Stimulated activated CD4-positive, alpha-beta T cell treated with anti-CD3 and anti-CD28 coated beads, TNF-alpha, amount 100 ng/mL, for 24 hours (primary cell): ENCODE measurements around the gene POLR2F.
"Not testable (repeated sequence)": the region's sequence is repeated elsewhere in the genome, so short reads cannot be mapped to it uniquely, and the experiment has no call there.

ENCODE experiments used
- DNase-seq, 3 experiments: peaks; one replicate each; pipeline ENCODE4 v3.0.0-alpha.2; 2020; ENCODE audit warnings: low read depth in 3 of 3

Gene POLR2F

GRCh38 chr22:37925330-37925729 lies 28.2 kb upstream of the POLR2F start:
- DNase-seq = no peak

GRCh38 chr22:37925767-37926166 lies 27.7 kb upstream of the POLR2F start:
- no peak for DNase-seq

- no peak for DNase-seq
Measured at GRCh38 chr22:37926358-37926757, 27.1 kb upstream of the POLR2F start.

- DNase-seq = no peak
Measured at GRCh38 chr22:37926771-37927636, 26.5 kb upstream of the POLR2F start.

GRCh38 chr22:37927637-37927936 lies 25.9 kb upstream of the POLR2F start:
- DNase-seq = no peak

- no peak for DNase-seq
Measured at GRCh38 chr22:37929390-37929789, 24.1 kb upstream of the POLR2F start.

GRCh38 chr22:37930270-37930951 lies 23.1 kb upstream of the POLR2F start:
- no peak for DNase-seq

GRCh38 chr22:37930952-37931440 lies 22.5 kb upstream of the POLR2F start:
- DNase-seq = no peak

- DNase-seq = no peak
Measured at GRCh38 chr22:37931893-37932389, 21.6 kb upstream of the POLR2F start.

- DNase-seq = no peak
Measured at GRCh38 chr22:37932401-37932800, 21.1 kb upstream of the POLR2F start.

- no peak for DNase-seq
Measured at GRCh38 chr22:37932821-37933578, 20.5 kb upstream of the POLR2F start.

- peak; percentile 66 to 86 (median 69) for DNase-seq
Measured at GRCh38 chr22:37933711-37934376, 19.7 kb upstream of the POLR2F start.

- no peak for DNase-seq
Measured at GRCh38 chr22:37940698-37941376, 12.7 kb upstream of the POLR2F start.

GRCh38 chr22:37942133-37942532 lies 11.4 kb upstream of the POLR2F start:
- no peak for DNase-seq

GRCh38 chr22:37943136-37943824 lies 10.2 kb upstream of the POLR2F start:
- no peak for DNase-seq

GRCh38 chr22:37943825-37944198 lies 9.7 kb upstream of the POLR2F start:
- DNase-seq = no peak

GRCh38 chr22:37944423-37944822 lies 9.1 kb upstream of the POLR2F start:
- DNase-seq = not testable (repeated sequence)

GRCh38 chr22:37947142-37947795 lies 6.2 kb upstream of the POLR2F start:
- DNase-seq = not testable (repeated sequence)

- DNase-seq = no peak
Measured at GRCh38 chr22:37951305-37951704, 2.2 kb upstream of the POLR2F start.

GRCh38 chr22:37952629-37953028 lies 870 bp upstream of the POLR2F start:
- not testable (repeated sequence) for DNase-seq
